ENCODE measurements around the gene HIP1R.

GRCh38 chr12:122869207-122869973, 34.1 kb downstream of the HIP1R start:
- no peak for TF ChIP-seq CTCF (IDR thresholded peaks at IDR 0.05)
- no peak for TF ChIP-seq POLR2A (IDR thresholded peaks at IDR 0.05)

Data from ovary (tissue), 3 donors.